Left ventricle myocardium inferior (tissue), 1 donor: ENCODE data around the gene SEC14L1. TPM values are rescaled to one million over a fixed set of nuclear protein-coding genes. Genes with fewer than 3 reads are reported as not detected.
"Not testable (repeated sequence)": the region's sequence is repeated elsewhere in the genome, so short reads cannot be mapped to it uniquely, and the experiment has no call there.

Experiments
- DNase-seq: peaks from one replicate; pipeline ENCODE4 v3.0.0-alpha.2; 2020
- H3K27ac ChIP-seq: fragments of 200-600 bp; replicated peaks from 2 replicates; pipeline ENCODE4 v1.8.0; 2021
- H3K27me3 ChIP-seq: fragments of 200-600 bp; 2 replicates; pipeline ENCODE4 v1.8.0; 2021; ENCODE audit warnings: low read depth
- H3K36me3 ChIP-seq: fragments of 200-600 bp; 2 replicates; pipeline ENCODE4 v1.8.0; 2021
- H3K4me1 ChIP-seq: fragments of 200-600 bp; 2 replicates; pipeline ENCODE4 v1.8.0; 2021
- H3K4me3 ChIP-seq: fragments of 200-600 bp; 2 replicates; pipeline ENCODE4 v1.8.0; 2021; ENCODE audit warnings: mild to moderate bottlenecking, moderate library complexity
- H3K9me3 ChIP-seq: fragments of 200-600 bp; replicated peaks from 2 replicates; pipeline ENCODE4 v1.8.0; 2021
- CTCF ChIP-seq: fragments of 200-600 bp; IDR thresholded peaks from 2 replicates; pipeline ENCODE4 v1.8.0; 2021; ENCODE audit warnings: antibody characterized with exemption, mild to moderate bottlenecking, borderline replicate concordance
- intact Hi-C: fragments of 100-400 bp; cut with micrococcal nuclease; formaldehyde crosslinking; loops from one replicate; pipeline ENCODE4 v1.11.0; 2022
- total RNA-seq: library from RNA; stranded (reverse); fragmentation: NEBNext Ultra II Directional; extraction: Animal tissue kit (Norgen Biotek cat#: 25700); gene quantifications from one replicate; pipeline ENCODE4 v1.2.1, GENCODE V29; 2021
- donor health status: DM: no; HTN: yes; CAD: no; lungs with severe emphysema.

The SEC14L1 gene
- total RNA-seq, 1 donor from 2014 or later = 55.5 TPM

- H3K27ac ChIP-seq = no peak overlapping the region
- H3K4me3 ChIP-seq = peak overlapping the region; percentile 71
- H3K9me3 ChIP-seq = no peaks in the 10 kb centered on the region
- no peak for DNase-seq
- no peaks in the 10 kb centered on the region for H3K36me3 ChIP-seq
- intact Hi-C loops = loop anchor here (2.0 kb wide), 1 partner anchor 161 kb away; no protein-coding TSS in a partner anchor
- peaks cover 19% of the 10 kb centered on the region for H3K4me1 ChIP-seq
- peaks cover 12% of the 10 kb centered on the region for H3K27me3 ChIP-seq
- no peak for TF ChIP-seq CTCF
Observed at GRCh38 chr17:77247609-77248008, 106.8 kb downstream of the SEC14L1 start.

- DNase-seq = no peak
- Histone ChIP-seq H3K36me3 (no peaks in the 10 kb centered on the region), H3K4me3 (no peak overlapping the region), H3K27me3 (peaks cover 14% of the 10 kb centered on the region), H3K9me3 (no peaks in the 10 kb centered on the region), H3K4me1 (peaks cover 12% of the 10 kb centered on the region), H3K27ac (no peak overlapping the region)
- intact Hi-C loops = no loop called here
- TF ChIP-seq CTCF = no peak
Observed at GRCh38 chr17:77248216-77249114, 107.7 kb downstream of the SEC14L1 start.

GRCh38 chr17:77251622-77252183 is 110.9 kb downstream of the SEC14L1 start:
- no peak for DNase-seq
- intact Hi-C loops = no loop called here

GRCh38 chr17:77252306-77252705 is 111.5 kb downstream of the SEC14L1 start:
- H3K4me1 ChIP-seq, intact Hi-C loops, DNase-seq, H3K9me3 ChIP-seq, H3K4me3 ChIP-seq, H3K36me3 ChIP-seq, H3K27ac ChIP-seq: not testable (repeated sequence)
- H3K27me3 ChIP-seq = peaks cover 47% of the 10 kb centered on the region

More at GRCh38 chr17:77251622-77252183, 110.9 kb downstream of the SEC14L1 start:
- Histone ChIP-seq H3K4me1 (peaks cover 7% of the 10 kb centered on the region), H3K27me3 (peaks cover 45% of the 10 kb centered on the region), H3K36me3 (no peaks in the 10 kb centered on the region), H3K9me3 (no peaks in the 10 kb centered on the region), H3K27ac (no peak overlapping the region), H3K4me3 (no peak overlapping the region)
- TF ChIP-seq CTCF = no peak

GRCh38 chr17:77253611-77254051 is 112.9 kb downstream of the SEC14L1 start:
- Histone ChIP-seq H3K4me1 (no peaks in the 10 kb centered on the region), H3K4me3 (no peak overlapping the region), H3K9me3 (no peaks in the 10 kb centered on the region), H3K27ac (no peak overlapping the region), H3K36me3 (no peaks in the 10 kb centered on the region), H3K27me3 (peaks cover 47% of the 10 kb centered on the region)
- no peak for TF ChIP-seq CTCF
- DNase-seq = no peak
- intact Hi-C loops = no loop called here
